ENCODE results near the gene UBL7.
"Not testable (repeated sequence)": the region's sequence is repeated elsewhere in the genome, so short reads cannot be mapped to it uniquely, and the experiment has no call there.

UBL7 gene

GRCh38 chr15:74461847-74462511, 1.0 kb upstream of the UBL7 start:
- no peak for DNase-seq

DNA sequence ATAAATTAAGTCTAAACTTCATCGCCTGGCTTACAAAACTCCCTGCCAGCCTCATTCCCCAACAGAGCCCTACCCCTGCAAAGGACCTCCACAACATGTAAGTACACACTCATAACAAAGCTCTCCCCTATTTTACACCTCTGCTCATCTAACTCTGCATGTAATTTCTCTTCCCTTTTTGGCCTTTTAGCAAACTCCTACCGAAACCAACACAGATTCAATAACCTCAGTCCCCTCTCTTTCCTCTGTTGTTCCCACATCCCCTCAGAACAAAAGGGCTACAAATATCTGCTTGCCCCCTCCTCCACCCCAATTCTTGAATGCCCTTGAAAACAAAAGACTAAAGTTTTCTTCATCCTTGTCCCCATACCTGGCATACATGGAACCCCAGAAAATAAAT, 662 bp downstream of the UBL7 start:
- DNase-seq: no peak

- DNase-seq: not testable (repeated sequence)
These were observed 1.2 kb downstream of the UBL7 start for GRCh38 chr15:74459798-74460197.

GRCh38 chr15:74458473-74458872, 2.5 kb downstream of the UBL7 start:
- DNase-seq: no peak

- not testable (repeated sequence) for DNase-seq
These were observed 3.9 kb downstream of the UBL7 start for GRCh38 chr15:74457036-74457435.

GRCh38 chr15:74454764-74455500, 6.0 kb downstream of the UBL7 start:
- DNase-seq: no peak

GRCh38 chr15:74453925-74454763, 6.8 kb downstream of the UBL7 start:
- DNase-seq: no peak

GRCh38 chr15:74451861-74452835, 8.8 kb downstream of the UBL7 start:
- no peak for DNase-seq

DNA sequence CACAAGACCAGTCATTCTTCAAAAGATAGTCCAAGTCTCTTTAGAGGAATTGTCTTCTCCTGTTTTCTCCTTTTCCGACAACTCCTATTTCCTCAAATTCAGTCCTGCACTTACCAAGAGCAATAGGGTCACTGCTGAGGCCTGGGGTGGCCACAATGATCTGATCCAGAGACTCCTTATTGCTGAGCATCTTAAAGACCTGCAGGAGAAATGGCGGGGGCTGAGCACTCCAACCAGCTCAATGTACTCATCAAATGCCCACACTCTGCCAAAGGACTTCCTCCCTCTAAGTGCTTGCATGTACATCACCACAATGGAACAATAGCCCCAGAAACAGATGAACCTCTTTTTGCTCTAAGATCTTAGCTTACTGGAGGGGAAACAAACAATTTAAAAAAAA, 9.6 kb downstream of the UBL7 start:
- DNase-seq: no peak

DNA sequence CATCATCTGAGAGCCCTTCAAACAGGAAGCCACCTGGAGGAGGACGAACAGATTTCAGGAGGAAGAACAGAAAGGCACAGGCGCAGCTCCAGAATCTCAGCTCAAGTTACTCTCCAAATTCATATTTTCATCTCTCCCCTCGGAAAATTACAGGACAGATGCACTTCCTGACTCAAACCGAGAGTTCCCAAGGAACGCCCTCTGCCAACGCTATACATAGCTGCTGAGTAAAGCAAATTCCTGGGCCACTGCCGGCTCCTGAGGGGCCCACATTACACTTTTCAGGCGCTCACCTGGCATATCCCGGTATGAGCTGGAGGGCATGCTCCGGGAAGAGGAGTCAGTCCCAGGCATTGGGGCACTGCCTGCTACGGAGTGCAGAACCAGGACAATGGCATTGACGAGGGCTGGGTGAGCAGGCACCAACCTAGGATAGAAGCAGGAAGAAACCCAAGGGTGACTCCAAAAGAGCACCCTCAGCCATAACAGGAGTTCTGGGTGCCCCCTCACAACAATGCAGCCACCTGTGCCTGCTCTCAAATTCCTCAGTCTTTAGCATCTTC, 11.2 kb downstream of the UBL7 start:
- no peak for DNase-seq

DNA sequence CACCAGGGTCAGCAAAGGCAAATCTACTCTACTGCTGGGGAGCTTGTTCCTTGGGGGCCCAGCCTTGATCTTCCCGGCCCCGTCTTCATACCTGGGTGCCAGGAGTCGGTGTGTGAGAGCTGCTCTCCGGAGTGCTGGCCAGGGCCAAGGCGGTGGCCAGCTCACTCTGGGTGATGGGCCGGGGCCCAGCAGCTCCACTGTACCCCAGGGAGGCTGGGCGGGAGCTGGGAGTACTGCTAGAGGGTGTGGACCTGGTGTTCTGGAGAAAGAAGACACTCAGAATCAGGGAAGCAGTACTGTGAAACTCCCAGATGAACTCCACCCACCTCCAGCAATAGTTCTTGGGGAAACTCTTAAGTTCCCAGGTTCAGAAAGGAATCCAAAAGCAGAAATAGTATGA, 11.9 kb downstream of the UBL7 start:
- no peak for DNase-seq

GRCh38 chr15:74445816-74446763, 14.9 kb downstream of the UBL7 start:
- DNase-seq: no peak

- DNase-seq: no peak
These were observed 16.6 kb downstream of the UBL7 start for GRCh38 chr15:74444106-74445062.

DNA sequence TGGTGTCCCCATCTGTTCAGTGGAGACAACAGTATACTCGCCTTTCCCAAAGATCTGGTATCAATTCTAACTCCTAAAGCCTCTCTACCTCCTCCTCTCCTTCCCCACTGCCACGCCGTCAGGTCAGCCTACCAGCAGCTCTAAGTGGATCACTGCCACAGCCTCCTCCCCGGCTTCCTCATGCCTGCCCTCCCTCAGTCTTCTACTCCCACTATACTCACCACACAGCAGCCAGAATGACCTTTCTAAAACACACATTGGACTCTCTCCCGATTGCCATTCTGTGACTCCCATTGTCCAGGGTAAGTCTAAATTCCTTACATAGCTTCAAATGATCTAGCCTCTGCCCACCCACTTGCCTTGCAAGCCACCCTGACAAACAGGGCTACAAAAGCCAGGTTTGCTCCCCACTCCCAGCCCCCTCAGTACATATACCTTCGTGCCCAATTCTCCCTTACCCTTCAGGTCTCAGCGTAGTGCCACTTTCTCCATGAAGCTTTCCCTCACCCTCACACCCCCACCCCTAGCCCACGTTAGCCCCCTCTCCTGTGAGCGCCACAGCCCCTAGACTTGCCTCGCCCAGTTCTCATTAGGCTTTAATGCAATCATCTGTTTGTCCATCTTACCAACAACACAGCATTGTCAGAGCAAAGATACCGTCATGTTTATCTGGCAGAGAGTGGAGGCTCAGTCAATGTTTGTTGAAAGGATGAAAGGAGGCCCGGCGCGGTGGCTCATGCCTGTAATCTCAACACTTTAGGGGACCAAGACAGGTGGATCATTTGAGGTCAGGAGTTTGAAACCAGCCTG, 17.7 kb downstream of the UBL7 start:
- no peak for DNase-seq

GRCh38 chr15:74442604-74443003, 18.4 kb downstream of the UBL7 start:
- DNase-seq: no peak

GRCh38 chr15:74442063-74442462, 18.9 kb downstream of the UBL7 start:
- no peak for DNase-seq

DNA sequence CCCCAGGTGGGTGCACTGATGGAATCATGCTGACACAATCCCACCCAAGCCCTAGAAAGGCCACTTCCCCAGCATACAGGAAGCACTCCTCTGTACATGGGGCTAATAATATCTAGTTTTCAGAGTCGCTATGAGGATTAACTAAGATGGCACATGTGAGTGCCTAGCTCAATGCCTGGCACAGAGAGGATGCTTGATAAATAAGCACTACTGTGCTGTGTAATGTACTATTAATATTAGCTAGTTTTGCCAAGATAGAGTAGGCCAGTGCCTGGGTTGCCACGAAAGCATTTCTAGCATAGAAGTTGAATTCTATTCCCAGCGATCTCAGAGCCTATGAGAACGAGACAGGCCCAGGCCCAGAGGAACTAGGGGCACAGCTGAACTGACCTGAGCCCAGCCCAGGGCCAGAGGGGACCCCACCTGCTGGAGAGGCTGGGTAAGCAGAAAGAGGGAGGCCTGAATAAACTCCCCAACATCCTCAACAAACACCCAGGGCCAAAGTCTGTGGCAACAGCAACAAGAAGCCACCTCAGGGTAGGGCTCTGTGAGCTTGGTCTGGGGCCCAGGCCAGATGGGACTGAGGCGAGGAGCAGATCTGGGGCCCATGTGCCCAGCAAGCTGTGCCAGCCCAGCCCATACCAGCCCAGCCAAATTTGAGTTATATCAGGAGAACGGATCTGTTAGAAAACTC, 19.6 kb downstream of the UBL7 start:
- no peak for DNase-seq

- peak; percentile 49 to 74 (median 57) for DNase-seq
These were observed 22.1 kb downstream of the UBL7 start for GRCh38 chr15:74438721-74439316.
